IPS-15b (cell line): ENCODE results near the gene MAGI2.
"Not testable (repeated sequence)": the region's sequence is repeated elsewhere in the genome, so short reads cannot be mapped to it uniquely, and the experiment has no call there.

Source experiments
- H3K27me3 ChIP-seq: one replicate; pipeline ENCODE4 v1.6.1; 2013; ENCODE audit warnings: low read length; ENCODE audit not compliant: control insufficient read depth, insufficient read depth
- H3K36me3 ChIP-seq: one replicate; pipeline ENCODE4 v1.6.1; 2013; ENCODE audit warnings: low read length; ENCODE audit not compliant: control insufficient read depth, insufficient read depth
- H3K4me1 ChIP-seq: one replicate; pipeline ENCODE4 v1.6.1; 2013; ENCODE audit warnings: mild to moderate bottlenecking, low read length; ENCODE audit not compliant: control insufficient read depth, insufficient read depth
- H3K4me3 ChIP-seq: one replicate; pipeline ENCODE4 v1.5.1; 2013; ENCODE audit warnings: low read depth, low read length
- H3K9ac ChIP-seq: one replicate; pipeline ENCODE4 v1.6.1; 2013; ENCODE audit warnings: low read depth, mild to moderate bottlenecking, low read length
- H3K9me3 ChIP-seq: one replicate; pipeline ENCODE4 v1.6.1; 2013; ENCODE audit warnings: mild to moderate bottlenecking, low read length; ENCODE audit not compliant: control insufficient read depth, insufficient read depth

The MAGI2 gene

DNA sequence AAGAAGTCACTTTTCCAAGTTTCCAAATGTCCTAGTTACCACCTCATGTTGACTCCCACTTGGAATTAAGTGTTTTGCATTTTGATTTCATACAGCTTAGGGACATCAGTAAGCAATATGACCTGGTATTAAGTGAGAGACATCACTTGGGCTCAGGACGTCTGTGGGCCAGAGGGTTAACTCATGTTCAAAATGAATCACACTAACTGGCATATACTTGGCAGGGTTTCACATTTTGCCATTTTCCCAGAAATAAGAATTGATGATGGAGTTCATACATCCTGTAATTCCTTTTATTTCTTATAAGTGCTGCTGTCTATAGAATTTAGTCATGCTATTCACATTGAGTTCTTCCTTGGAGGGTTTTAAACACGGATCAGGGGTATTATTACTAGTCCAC lies 1138.3 kb downstream of the MAGI2 start:
- no peak overlapping the region for H3K9ac ChIP-seq
- H3K4me3 ChIP-seq, result no peak overlapping the region
- no peaks in the 10 kb centered on the region for H3K4me1 ChIP-seq
- H3K27me3 ChIP-seq, result no peaks in the 10 kb centered on the region
- no peaks in the 10 kb centered on the region for H3K9me3 ChIP-seq
- H3K36me3 ChIP-seq, result no peaks in the 10 kb centered on the region

DNA sequence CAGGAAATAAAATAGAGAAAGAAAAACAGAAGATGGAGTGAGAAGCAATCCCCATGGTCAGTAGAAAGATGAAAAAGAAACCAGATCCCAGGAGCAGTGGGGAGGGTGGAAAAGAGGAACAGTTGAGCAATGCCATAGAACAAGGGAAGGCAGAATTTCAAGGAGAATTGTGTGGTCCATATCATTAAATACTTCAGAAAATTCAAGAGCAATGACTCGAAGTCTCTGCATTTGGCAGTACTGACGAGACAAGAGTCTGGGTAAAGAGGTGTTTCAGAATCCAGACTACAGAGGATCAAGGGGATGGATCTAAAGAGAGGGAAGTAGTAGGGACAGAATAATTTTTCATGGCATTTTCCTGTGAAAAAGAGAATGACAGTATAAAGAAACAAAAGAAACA lies 1142.3 kb downstream of the MAGI2 start:
- Histone ChIP-seq H3K9me3 (no peaks in the 10 kb centered on the region), H3K4me1 (no peaks in the 10 kb centered on the region), H3K36me3 (no peaks in the 10 kb centered on the region), H3K27me3 (no peaks in the 10 kb centered on the region), H3K4me3 (no peak overlapping the region), H3K9ac (no peak overlapping the region)

DNA sequence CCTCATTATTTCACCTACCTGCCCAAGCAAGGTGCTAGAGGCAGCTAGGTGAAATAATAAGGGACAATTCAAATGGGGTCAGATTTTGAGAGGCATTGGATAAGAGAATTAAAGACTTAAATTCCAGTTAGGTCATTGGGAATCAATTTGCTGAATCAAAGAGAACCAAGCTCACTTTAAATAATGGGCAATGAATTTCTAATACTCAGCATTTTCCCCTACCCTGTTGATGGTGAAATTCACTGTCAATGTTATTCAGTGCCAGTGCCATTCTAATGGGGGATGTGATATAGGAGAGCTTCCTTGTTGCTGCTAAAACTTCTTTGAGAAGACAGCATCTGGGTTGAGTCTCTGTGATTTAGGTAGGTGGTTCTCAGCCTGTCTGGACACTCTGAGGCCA lies 1145.6 kb downstream of the MAGI2 start:
- Histone ChIP-seq H3K36me3 (no peaks in the 10 kb centered on the region), H3K4me3 (no peak overlapping the region), H3K9ac (no peak overlapping the region), H3K4me1 (no peaks in the 10 kb centered on the region), H3K9me3 (no peaks in the 10 kb centered on the region), H3K27me3 (no peaks in the 10 kb centered on the region)

DNA sequence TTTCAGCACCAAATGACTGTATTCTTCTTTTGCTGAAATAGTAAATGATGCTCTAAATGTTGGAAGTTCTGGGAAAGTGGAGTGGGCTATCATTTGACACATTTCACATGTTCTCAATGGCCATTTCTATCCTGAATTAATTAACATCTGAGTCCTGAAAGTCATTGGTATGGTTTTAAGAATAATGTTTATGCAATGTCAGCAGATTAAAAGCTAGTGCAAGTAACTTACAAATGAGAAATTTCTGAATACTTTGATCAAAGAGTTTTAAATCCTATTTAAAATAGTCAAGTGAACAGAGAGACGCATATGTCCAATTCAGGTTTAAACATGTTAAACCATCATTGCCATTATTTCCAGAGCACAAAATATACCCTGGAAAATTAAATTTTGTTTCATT lies 1146.8 kb downstream of the MAGI2 start:
- Histone ChIP-seq H3K4me3 (no peak overlapping the region), H3K27me3 (no peaks in the 10 kb centered on the region), H3K9me3 (no peaks in the 10 kb centered on the region), H3K4me1 (no peaks in the 10 kb centered on the region), H3K9ac (no peak overlapping the region), H3K36me3 (no peaks in the 10 kb centered on the region)

DNA sequence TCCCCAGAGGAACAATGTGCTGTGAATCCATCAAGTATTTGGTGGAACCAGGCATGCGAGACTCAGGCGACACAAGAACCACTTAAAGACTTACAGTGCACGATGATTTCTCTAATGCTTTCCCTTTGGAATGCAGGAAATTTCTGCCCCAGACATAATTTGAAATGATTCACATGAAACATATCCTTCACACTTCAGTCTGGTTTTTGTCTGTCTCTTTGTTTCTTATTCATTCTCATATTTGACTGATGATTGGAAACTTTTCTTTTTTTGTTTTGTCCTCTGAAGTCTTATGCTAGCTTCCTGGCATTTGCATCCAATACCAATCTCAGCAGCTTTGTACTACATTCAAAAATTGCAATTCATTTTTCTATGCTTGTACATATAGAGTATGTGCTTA lies 1152.1 kb downstream of the MAGI2 start:
- no peaks in the 10 kb centered on the region for H3K36me3 ChIP-seq
- H3K4me1 ChIP-seq, result no peaks in the 10 kb centered on the region
- H3K9ac ChIP-seq, result no peak overlapping the region
- H3K27me3 ChIP-seq, result no peaks in the 10 kb centered on the region
- no peak overlapping the region for H3K4me3 ChIP-seq
- H3K9me3 ChIP-seq, result no peaks in the 10 kb centered on the region

DNA sequence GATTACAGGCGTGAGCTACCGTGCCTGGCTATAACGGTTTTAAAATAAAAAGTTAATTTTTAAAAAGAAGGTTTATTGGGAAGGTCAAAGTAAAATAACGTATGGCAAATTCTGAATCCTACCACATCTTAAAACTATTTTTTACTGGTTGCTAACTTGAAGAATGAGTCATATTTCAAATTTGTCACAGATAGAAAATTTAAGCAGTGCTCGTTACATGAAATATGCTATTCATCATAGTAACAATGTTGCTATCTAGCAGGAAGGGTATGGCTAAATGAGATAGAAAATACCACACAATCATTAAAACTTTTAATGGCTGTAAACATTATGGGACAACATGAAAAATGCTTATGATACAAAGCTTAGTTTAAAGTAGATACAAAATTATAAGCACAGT lies 1154.4 kb downstream of the MAGI2 start:
- H3K4me1 ChIP-seq, result no peaks in the 10 kb centered on the region
- no peaks in the 10 kb centered on the region for H3K9me3 ChIP-seq
- H3K9ac ChIP-seq, result no peak overlapping the region
- no peaks in the 10 kb centered on the region for H3K27me3 ChIP-seq
- no peaks in the 10 kb centered on the region for H3K36me3 ChIP-seq
- H3K4me3 ChIP-seq, result no peak overlapping the region

DNA sequence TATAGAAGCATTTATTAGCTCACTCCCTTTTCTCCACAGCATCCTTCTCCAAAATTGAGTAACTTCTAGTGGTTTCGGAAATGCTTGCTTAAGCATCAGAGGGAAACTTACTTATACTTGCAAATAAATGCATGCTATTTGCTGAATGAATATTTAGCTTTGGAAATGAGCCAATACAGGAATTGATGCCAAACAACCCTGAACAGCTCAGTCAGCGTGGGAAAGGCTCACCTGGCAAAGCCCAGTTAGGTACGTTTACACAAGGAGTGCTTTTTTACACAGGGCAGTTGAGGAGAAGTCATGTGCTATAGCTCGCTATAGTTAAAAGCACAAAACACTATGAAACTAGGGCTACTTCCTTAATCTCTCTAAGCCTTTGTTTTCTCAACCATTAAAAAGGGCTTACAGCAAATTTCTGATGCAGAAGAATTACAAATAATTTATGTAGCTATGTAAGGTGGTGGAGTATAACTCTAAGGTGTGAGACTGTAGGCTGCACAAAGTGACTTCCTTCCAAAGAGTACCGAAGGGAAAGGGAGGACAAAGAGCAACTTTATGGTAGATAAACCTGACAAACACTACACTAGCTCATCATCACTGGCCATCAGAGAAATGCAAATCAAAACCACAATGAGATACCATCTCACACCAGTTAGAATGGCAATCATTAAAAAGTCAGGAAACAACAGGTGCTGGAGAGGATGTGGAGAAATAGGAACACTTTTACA lies 1156.7 kb downstream of the MAGI2 start:
- Histone ChIP-seq H3K27me3 (no peaks in the 10 kb centered on the region), H3K4me3 (no peak overlapping the region), H3K4me1 (no peaks in the 10 kb centered on the region), H3K9ac (no peak overlapping the region), H3K9me3 (no peaks in the 10 kb centered on the region), H3K36me3 (no peaks in the 10 kb centered on the region)

DNA sequence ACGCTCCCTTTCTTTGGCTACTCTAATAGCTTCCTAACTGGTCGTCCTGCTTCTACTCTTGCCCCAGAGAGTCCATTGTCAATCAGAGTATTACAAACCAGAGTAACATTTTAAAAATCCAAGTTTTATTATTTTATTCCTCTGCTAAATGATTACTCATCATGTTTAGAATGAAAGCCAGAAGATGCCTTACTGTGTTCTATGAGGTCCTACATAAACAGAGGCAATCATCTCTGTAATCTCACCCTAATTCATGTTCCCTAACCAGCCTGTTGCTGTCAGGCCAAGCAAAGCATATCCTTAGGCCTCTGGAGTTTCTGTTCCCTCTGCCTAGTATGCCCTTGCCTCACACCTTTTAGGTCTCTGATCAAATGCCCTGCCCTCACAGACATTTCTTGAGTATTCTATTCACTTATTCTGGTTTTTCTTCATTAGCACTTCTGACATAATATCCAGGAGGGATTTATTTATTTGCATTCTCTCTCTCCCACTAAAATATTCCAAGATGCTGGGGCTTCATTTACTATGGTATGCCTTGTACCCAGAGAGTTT lies 1157.3 kb downstream of the MAGI2 start:
- Histone ChIP-seq H3K27me3 (no peaks in the 10 kb centered on the region), H3K9me3 (no peaks in the 10 kb centered on the region), H3K9ac (no peak overlapping the region), H3K4me3 (no peak overlapping the region), H3K4me1 (no peaks in the 10 kb centered on the region), H3K36me3 (no peaks in the 10 kb centered on the region)

DNA sequence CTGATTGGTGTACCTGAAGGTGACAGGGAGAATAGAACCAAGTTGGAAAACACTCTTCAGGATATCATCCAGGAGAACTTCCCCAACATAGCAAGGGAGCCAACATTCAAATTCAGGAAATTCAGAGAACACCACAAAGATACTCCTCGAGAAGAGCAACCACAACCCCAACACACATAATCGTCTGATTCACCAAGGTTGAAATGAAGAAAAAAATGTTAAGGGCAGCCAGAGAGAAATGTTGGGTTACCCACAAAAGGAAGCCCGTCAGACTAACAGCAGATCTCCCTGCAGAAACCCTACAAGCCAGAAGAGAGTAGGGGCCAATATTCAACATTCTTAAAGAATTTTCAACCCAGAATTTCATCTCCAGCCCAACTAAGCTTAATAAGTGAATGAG lies 1164.0 kb downstream of the MAGI2 start:
- H3K9ac ChIP-seq, H3K9me3 ChIP-seq, H3K4me3 ChIP-seq, H3K27me3 ChIP-seq, H3K4me1 ChIP-seq, H3K36me3 ChIP-seq: not testable (repeated sequence)

DNA sequence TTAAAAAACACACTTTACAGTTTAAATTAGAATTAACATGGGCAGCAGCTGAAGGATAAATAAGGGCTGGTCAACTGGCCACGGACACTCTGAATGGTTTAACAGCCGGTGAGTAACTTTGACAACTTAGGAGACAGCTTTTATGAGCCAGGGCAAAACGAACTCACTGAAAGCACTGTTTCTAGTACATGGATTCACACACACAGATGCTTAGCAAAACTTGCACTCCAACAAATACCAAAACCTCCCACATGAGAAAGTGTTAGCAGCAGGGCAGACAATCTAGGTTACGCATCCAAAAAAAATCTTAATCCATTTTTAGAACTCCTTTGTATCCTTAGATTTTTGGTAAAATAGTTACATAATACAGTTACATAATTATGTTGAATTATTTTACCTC lies 1168.5 kb downstream of the MAGI2 start:
- no peaks in the 10 kb centered on the region for H3K4me1 ChIP-seq
- H3K9ac ChIP-seq, result no peak overlapping the region
- no peaks in the 10 kb centered on the region for H3K36me3 ChIP-seq
- no peaks in the 10 kb centered on the region for H3K9me3 ChIP-seq
- H3K27me3 ChIP-seq, result no peaks in the 10 kb centered on the region
- no peak overlapping the region for H3K4me3 ChIP-seq

DNA sequence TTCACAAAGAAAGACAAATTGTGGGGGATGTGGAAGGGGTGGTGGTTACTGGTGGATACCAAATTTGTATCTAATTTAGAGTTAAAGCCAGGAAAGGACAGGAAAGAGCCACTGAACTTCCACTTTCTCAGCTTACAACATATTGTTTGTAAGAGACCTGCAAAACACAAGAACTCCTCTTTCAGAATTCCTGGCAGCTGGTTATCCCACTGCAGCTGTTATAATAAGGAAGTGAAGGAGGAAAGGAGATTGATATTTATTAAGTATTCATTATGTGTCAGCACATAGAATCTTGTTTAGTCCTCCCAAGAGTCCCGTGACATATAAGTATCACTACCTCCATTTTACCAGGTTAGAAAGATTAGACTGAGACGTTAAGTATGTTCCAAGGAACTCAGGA lies 1173.2 kb downstream of the MAGI2 start:
- Histone ChIP-seq H3K9me3 (no peaks in the 10 kb centered on the region), H3K9ac (no peak overlapping the region), H3K27me3 (no peaks in the 10 kb centered on the region), H3K4me1 (no peaks in the 10 kb centered on the region), H3K4me3 (no peak overlapping the region), H3K36me3 (no peaks in the 10 kb centered on the region)

DNA sequence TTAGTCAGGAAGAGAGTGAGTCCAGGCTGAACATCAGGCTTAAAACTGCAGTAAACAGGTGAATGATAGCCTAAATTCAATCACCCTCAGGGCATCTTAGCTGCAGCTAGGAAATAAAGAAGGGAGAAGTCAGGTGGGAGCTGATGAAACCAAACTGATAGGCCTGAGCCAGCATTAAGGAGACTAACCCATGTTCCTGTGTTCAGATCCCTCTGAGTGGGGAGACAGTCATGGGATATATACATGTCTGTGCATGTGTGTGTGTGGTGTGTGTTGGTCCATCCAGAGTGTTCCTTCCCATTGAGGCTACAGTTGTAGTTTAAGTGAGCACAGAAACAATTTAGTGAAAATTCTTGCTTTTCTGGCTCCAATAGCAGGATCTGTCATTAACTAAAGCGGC lies 1174.0 kb downstream of the MAGI2 start:
- Histone ChIP-seq H3K9ac (no peak overlapping the region), H3K36me3 (no peaks in the 10 kb centered on the region), H3K4me3 (no peak overlapping the region), H3K9me3 (no peaks in the 10 kb centered on the region), H3K27me3 (no peaks in the 10 kb centered on the region), H3K4me1 (no peaks in the 10 kb centered on the region)
